DMS53 (cell line): ENCODE measurements around the gene AVL9.

Experiments
- DNase-seq: peaks from one replicate; lab custom pipeline; 2025; lab: John Stamatoyannopoulos, UW

Gene AVL9

GRCh38 chr7:32535162-32535702, 39.9 kb downstream of the AVL9 start:
- no peak for DNase-seq

- DNase-seq = no peak
Measured at GRCh38 chr7:32536016-32536415, 40.7 kb downstream of the AVL9 start.

GRCh38 chr7:32536585-32536984, 41.3 kb downstream of the AVL9 start:
- no peak for DNase-seq

GRCh38 chr7:32537760-32538159, 42.5 kb downstream of the AVL9 start:
- no peak for DNase-seq

GRCh38 chr7:32539366-32539765, 44.1 kb downstream of the AVL9 start:
- no peak for DNase-seq

- DNase-seq = no peak
Measured at GRCh38 chr7:32539919-32540531, 44.7 kb downstream of the AVL9 start.

- no peak for DNase-seq
Measured at GRCh38 chr7:32542595-32542994, 47.3 kb downstream of the AVL9 start.

GRCh38 chr7:32559480-32559879, 64.2 kb downstream of the AVL9 start:
- no peak for DNase-seq

- no peak for DNase-seq
Measured at GRCh38 chr7:32560075-32560474, 64.8 kb downstream of the AVL9 start.

- DNase-seq = no peak
Measured at GRCh38 chr7:32561613-32562012, 66.3 kb downstream of the AVL9 start.

- peak; percentile 47 for DNase-seq
Measured at GRCh38 chr7:32564542-32564941, 69.3 kb downstream of the AVL9 start.

- DNase-seq = peak; percentile 39
Measured at GRCh38 chr7:32569388-32570289, 74.3 kb downstream of the AVL9 start.

- DNase-seq = no peak
Measured at GRCh38 chr7:32573110-32573687, 77.9 kb downstream of the AVL9 start.

GRCh38 chr7:32574626-32575025, 79.3 kb downstream of the AVL9 start:
- no peak for DNase-seq

GRCh38 chr7:32577421-32577820, 82.1 kb downstream of the AVL9 start:
- DNase-seq = no peak

GRCh38 chr7:32579776-32580175, 84.5 kb downstream of the AVL9 start:
- no peak for DNase-seq

GRCh38 chr7:32580646-32581045, 85.4 kb downstream of the AVL9 start:
- no peak for DNase-seq

- no peak for DNase-seq
Measured at GRCh38 chr7:32582036-32582435, 86.7 kb downstream of the AVL9 start.

GRCh38 chr7:32583791-32584190, 88.5 kb downstream of the AVL9 start:
- no peak for DNase-seq

- no peak for DNase-seq
Measured at GRCh38 chr7:32586291-32587221, 91.3 kb downstream of the AVL9 start.

- peak; percentile 24 for DNase-seq
Measured at GRCh38 chr7:32587411-32587948, 92.2 kb downstream of the AVL9 start.
